ENCODE results near the gene GNAQ.

GNAQ gene

GRCh38 chr9:77935211-77935610 is 96.4 kb downstream of the GNAQ start:
- DNase-seq: peak; percentile 77

- no peak for DNase-seq
These were observed 97.6 kb downstream of the GNAQ start for GRCh38 chr9:77933976-77934375.

- DNase-seq: no peak
These were observed 98.6 kb downstream of the GNAQ start for GRCh38 chr9:77933019-77933418.

GRCh38 chr9:77929942-77930341 is 101.7 kb downstream of the GNAQ start:
- DNase-seq: no peak

- DNase-seq: no peak
These were observed 104.3 kb downstream of the GNAQ start for GRCh38 chr9:77927265-77927664.

GRCh38 chr9:77926371-77926878 is 105.2 kb downstream of the GNAQ start:
- no peak for DNase-seq

GRCh38 chr9:77922591-77922990 is 109.0 kb downstream of the GNAQ start:
- DNase-seq: no peak

- no peak for DNase-seq
These were observed 113.8 kb downstream of the GNAQ start for GRCh38 chr9:77917800-77918199.

- DNase-seq: no peak
These were observed 114.8 kb downstream of the GNAQ start for GRCh38 chr9:77916820-77917219.

- DNase-seq: no peak
These were observed 115.2 kb downstream of the GNAQ start for GRCh38 chr9:77916410-77916819.

- no peak for DNase-seq
These were observed 115.9 kb downstream of the GNAQ start for GRCh38 chr9:77915744-77916143.

GRCh38 chr9:77912895-77913693 is 118.5 kb downstream of the GNAQ start:
- peak; percentile 61 for DNase-seq

GRCh38 chr9:77911928-77912327 is 119.7 kb downstream of the GNAQ start:
- DNase-seq: no peak

GRCh38 chr9:77910194-77910621 is 121.4 kb downstream of the GNAQ start:
- peak; percentile 41 for DNase-seq

- no peak for DNase-seq
These were observed 122.3 kb downstream of the GNAQ start for GRCh38 chr9:77909306-77909705.

- DNase-seq: no peak
These were observed 123.3 kb downstream of the GNAQ start for GRCh38 chr9:77908293-77908692.

- no peak for DNase-seq
These were observed 124.0 kb downstream of the GNAQ start for GRCh38 chr9:77907585-77907984.

- DNase-seq: no peak
These were observed 124.6 kb downstream of the GNAQ start for GRCh38 chr9:77906991-77907390.

GRCh38 chr9:77903666-77904285 is 127.8 kb downstream of the GNAQ start:
- DNase-seq: no peak

GRCh38 chr9:77901771-77902170 is 129.8 kb downstream of the GNAQ start:
- DNase-seq: no peak

- no peak for DNase-seq
These were observed 130.6 kb downstream of the GNAQ start for GRCh38 chr9:77901018-77901417.

- DNase-seq: no peak
These were observed 131.8 kb downstream of the GNAQ start for GRCh38 chr9:77899679-77900354.

- no peak for DNase-seq
These were observed 132.7 kb downstream of the GNAQ start for GRCh38 chr9:77898864-77899263.

All from suppressor macrophage treated with lipopolysaccharide for 4 hours (primary cell).